Memory B cell (primary cell): ENCODE results near the gene BHMT.

Experiments
- ATAC-seq: fragments of 150-1000 bp; cut with Tn5 transposase; 2 replicates; pipeline ENCODE4 v1.10.0; 2021; ENCODE audit warnings: low read depth, mild to moderate bottlenecking, moderate library complexity
- DNase-seq, 2 donors: peaks; one replicate each; pipeline ENCODE4 v3.0.0; 2022; ENCODE audit warnings: low spot score in 2 of 2
- H3K27ac Mint-ChIP-seq: one replicate; pipeline ENCODE4 v1.8.0; 2022; ENCODE audit warnings: mild to moderate bottlenecking, moderate library complexity, mixed read lengths
- H3K27me3 Mint-ChIP-seq: one replicate; pipeline ENCODE4 v1.8.0; 2022; ENCODE audit warnings: mixed read lengths
- H3K36me3 Mint-ChIP-seq: one replicate; pipeline ENCODE4 v1.8.0; 2022; ENCODE audit warnings: mild to moderate bottlenecking, mixed read lengths
- H3K4me1 Mint-ChIP-seq: one replicate; pipeline ENCODE4 v1.8.0; 2022; ENCODE audit warnings: mixed read lengths
- H3K4me3 Mint-ChIP-seq: one replicate; pipeline ENCODE4 v1.8.0; 2022; ENCODE audit warnings: mild to moderate bottlenecking, moderate library complexity, mixed read lengths
- H3K9me3 Mint-ChIP-seq: one replicate; pipeline ENCODE4 v1.8.0; 2022; ENCODE audit warnings: mixed read lengths

The BHMT gene

GRCh38 chr5:79093762-79094161 lies 17.8 kb upstream of the BHMT start:
- H3K4me3 Mint-ChIP-seq = no peak overlapping the region
- ATAC-seq = no peak
- no peaks in the 10 kb centered on the region for H3K36me3 Mint-ChIP-seq
- no peaks in the 10 kb centered on the region for H3K9me3 Mint-ChIP-seq
- no peaks in the 10 kb centered on the region for H3K4me1 Mint-ChIP-seq
- no peak overlapping the region for H3K27ac Mint-ChIP-seq
- peaks cover 3% of the 10 kb centered on the region for H3K27me3 Mint-ChIP-seq
- DNase-seq = no peak

- Mint-ChIP-seq H3K9me3 (peaks cover 4% of the 10 kb centered on the region), H3K36me3 (peaks cover 3% of the 10 kb centered on the region)
Observed at GRCh38 chr5:79105868-79106267, 5.7 kb upstream of the BHMT start.

GRCh38 chr5:79107020-79107796 lies 4.4 kb upstream of the BHMT start:
- Mint-ChIP-seq H3K27ac (no peak overlapping the region), H3K4me1 (peaks cover 2% of the 10 kb centered on the region), H3K36me3 (no peaks in the 10 kb centered on the region), H3K4me3 (no peak overlapping the region), H3K27me3 (peaks cover 14% of the 10 kb centered on the region), H3K9me3 (no peaks in the 10 kb centered on the region)
- ATAC-seq (no peak), DNase-seq (no peak)

More at GRCh38 chr5:79105868-79106267, 5.7 kb upstream of the BHMT start:
- Mint-ChIP-seq H3K27ac (no peak overlapping the region), H3K27me3 (peaks cover 11% of the 10 kb centered on the region), H3K4me3 (no peak overlapping the region), H3K4me1 (peaks cover 2% of the 10 kb centered on the region)
- no peak for ATAC-seq
- DNase-seq = no peak

GRCh38 chr5:79108086-79108485 lies 3.5 kb upstream of the BHMT start:
- Mint-ChIP-seq H3K9me3 (no peaks in the 10 kb centered on the region), H3K27ac (no peak overlapping the region), H3K27me3 (peaks cover 14% of the 10 kb centered on the region), H3K4me1 (peaks cover 2% of the 10 kb centered on the region), H3K4me3 (no peak overlapping the region), H3K36me3 (no peaks in the 10 kb centered on the region)
- DNase-seq (no peak), ATAC-seq (no peak)

GRCh38 chr5:79108792-79109191 lies 2.8 kb upstream of the BHMT start:
- Mint-ChIP-seq H3K27ac (no peak overlapping the region), H3K27me3 (peaks cover 14% of the 10 kb centered on the region), H3K4me3 (no peak overlapping the region), H3K36me3 (no peaks in the 10 kb centered on the region), H3K4me1 (peaks cover 2% of the 10 kb centered on the region), H3K9me3 (no peaks in the 10 kb centered on the region)
- no peak for DNase-seq
- ATAC-seq = no peak

- H3K9me3 Mint-ChIP-seq = no peaks in the 10 kb centered on the region
- H3K27me3 Mint-ChIP-seq = peaks cover 16% of the 10 kb centered on the region
- no peaks in the 10 kb centered on the region for H3K36me3 Mint-ChIP-seq
- no peak overlapping the region for H3K4me3 Mint-ChIP-seq
- ATAC-seq (peak; percentile 69), DNase-seq (no peak)
- peaks cover 2% of the 10 kb centered on the region for H3K4me1 Mint-ChIP-seq
- H3K27ac Mint-ChIP-seq = no peak overlapping the region
Observed at GRCh38 chr5:79109527-79110492, 1.8 kb upstream of the BHMT start.

- Mint-ChIP-seq H3K9me3 (no peaks in the 10 kb centered on the region), H3K4me1 (peaks cover 2% of the 10 kb centered on the region), H3K27ac (no peak overlapping the region), H3K4me3 (no peak overlapping the region), H3K36me3 (no peaks in the 10 kb centered on the region), H3K27me3 (peaks cover 12% of the 10 kb centered on the region)
- DNase-seq = no peak
- no peak for ATAC-seq
Observed at GRCh38 chr5:79111960-79112702, 522 bp downstream of the BHMT start.

GRCh38 chr5:79112703-79113058 lies 1.1 kb downstream of the BHMT start:
- peaks cover 2% of the 10 kb centered on the region for H3K4me1 Mint-ChIP-seq
- ATAC-seq (no peak), DNase-seq (no peak)
- H3K27me3 Mint-ChIP-seq = peaks cover 12% of the 10 kb centered on the region
- H3K36me3 Mint-ChIP-seq = no peaks in the 10 kb centered on the region
- H3K27ac Mint-ChIP-seq = no peak overlapping the region
- no peaks in the 10 kb centered on the region for H3K9me3 Mint-ChIP-seq
- H3K4me3 Mint-ChIP-seq = no peak overlapping the region

GRCh38 chr5:79119486-79119885 lies 7.9 kb downstream of the BHMT start:
- Mint-ChIP-seq H3K27ac (no peak overlapping the region), H3K9me3 (no peaks in the 10 kb centered on the region), H3K4me3 (no peak overlapping the region), H3K27me3 (peaks cover 5% of the 10 kb centered on the region), H3K36me3 (no peaks in the 10 kb centered on the region), H3K4me1 (no peaks in the 10 kb centered on the region)
- DNase-seq (no peak), ATAC-seq (no peak)

GRCh38 chr5:79120221-79120620 lies 8.6 kb downstream of the BHMT start:
- Mint-ChIP-seq H3K27me3 (peaks cover 5% of the 10 kb centered on the region), H3K4me1 (no peaks in the 10 kb centered on the region), H3K27ac (no peak overlapping the region), H3K36me3 (no peaks in the 10 kb centered on the region), H3K9me3 (no peaks in the 10 kb centered on the region), H3K4me3 (no peak overlapping the region)
- DNase-seq (no peak), ATAC-seq (no peak)

- Mint-ChIP-seq H3K36me3 (no peaks in the 10 kb centered on the region), H3K4me1 (no peaks in the 10 kb centered on the region), H3K9me3 (no peaks in the 10 kb centered on the region), H3K27me3 (peaks cover 5% of the 10 kb centered on the region), H3K4me3 (no peak overlapping the region), H3K27ac (no peak overlapping the region)
- DNase-seq (no peak), ATAC-seq (no peak)
Observed at GRCh38 chr5:79122973-79123372, 11.4 kb downstream of the BHMT start.

GRCh38 chr5:79124607-79125006 lies 13.0 kb downstream of the BHMT start:
- no peak overlapping the region for H3K4me3 Mint-ChIP-seq
- no peak overlapping the region for H3K27ac Mint-ChIP-seq
- no peak for DNase-seq
- no peak for ATAC-seq
- H3K4me1 Mint-ChIP-seq = no peaks in the 10 kb centered on the region
- no peaks in the 10 kb centered on the region for H3K9me3 Mint-ChIP-seq
- H3K36me3 Mint-ChIP-seq = no peaks in the 10 kb centered on the region
- peaks cover 2% of the 10 kb centered on the region for H3K27me3 Mint-ChIP-seq

- no peaks in the 10 kb centered on the region for H3K36me3 Mint-ChIP-seq
- DNase-seq = no peak
- H3K4me3 Mint-ChIP-seq = no peak overlapping the region
- H3K9me3 Mint-ChIP-seq = no peaks in the 10 kb centered on the region
- H3K27me3 Mint-ChIP-seq = peaks cover 2% of the 10 kb centered on the region
- no peak overlapping the region for H3K27ac Mint-ChIP-seq
- ATAC-seq = no peak
- peaks cover 3% of the 10 kb centered on the region for H3K4me1 Mint-ChIP-seq
Observed at GRCh38 chr5:79130781-79131180, 19.2 kb downstream of the BHMT start.

- Mint-ChIP-seq H3K27me3 (peaks cover 2% of the 10 kb centered on the region), H3K4me1 (peaks cover 3% of the 10 kb centered on the region), H3K4me3 (peak overlapping the region; percentile 9), H3K36me3 (no peaks in the 10 kb centered on the region), H3K9me3 (no peaks in the 10 kb centered on the region), H3K27ac (no peak overlapping the region)
- peak; percentile 45 for ATAC-seq
- DNase-seq = peak in 1 of 2 donors; percentile 42
Observed at GRCh38 chr5:79133121-79133656, 21.6 kb downstream of the BHMT start.
